ENCODE data around the gene TMOD1.
"Not testable (repeated sequence)": the region's sequence is repeated elsewhere in the genome, so short reads cannot be mapped to it uniquely, and the experiment has no call there.

- TF ChIP-seq CTCF, POLR2AphosphoS5, POLR2A, EP300 (IDR thresholded peaks at IDR 0.05): not testable (repeated sequence)
Measured at GRCh38 chr9:97453573-97453972, 47.9 kb upstream of the TMOD1 start.
